ENCODE measurements around the gene SIRPG.

DNA sequence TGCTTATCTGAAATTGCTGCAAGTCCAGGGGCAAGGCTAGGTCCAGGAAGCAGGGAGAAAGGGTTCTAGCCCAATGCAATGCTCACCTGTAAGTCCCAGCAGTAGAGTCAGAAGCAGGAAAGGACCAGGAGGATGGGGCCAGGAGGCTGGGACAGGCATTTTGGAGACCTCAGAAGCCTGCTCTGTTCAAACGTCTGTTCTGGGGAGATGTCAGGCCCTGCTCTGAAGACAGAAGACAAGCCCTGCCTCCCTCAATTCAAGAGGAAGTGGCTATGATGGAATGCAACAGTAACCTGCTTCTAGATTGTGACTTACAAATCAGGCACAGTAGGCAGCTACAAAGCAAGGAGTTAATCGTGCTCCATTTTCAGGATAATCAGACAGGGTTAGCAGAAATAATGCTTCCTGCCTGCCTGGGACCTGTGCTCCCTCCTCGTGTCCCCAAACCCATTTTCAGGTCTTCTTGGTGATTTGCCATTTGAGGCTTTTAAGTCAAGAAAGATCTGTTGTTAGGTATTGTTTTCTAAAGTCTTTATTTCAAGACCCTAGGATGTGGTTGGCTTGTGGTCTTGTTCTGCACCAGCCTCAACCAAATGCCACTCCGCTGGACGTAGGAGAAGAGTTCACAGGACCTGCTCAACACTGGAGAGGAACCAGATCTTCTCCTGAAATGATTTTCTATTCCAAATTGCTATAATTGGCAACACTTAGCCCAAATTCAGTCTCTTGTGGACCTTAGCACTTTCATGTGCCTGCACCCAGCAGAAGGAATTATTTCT lies at the start of gene SIRPG:
- TF ChIP-seq CTCF (IDR thresholded peaks at IDR 0.05 in 4 of 5, conservative IDR thresholded peaks at IDR 0.05 in 1 of 5) (no peak), POLR2A (IDR thresholded peaks at IDR 0.05) (no peak)

All from gastrocnemius medialis (tissue), 4 donors.